ENCODE results near the gene KIF26B.

KIF26B gene

DNA sequence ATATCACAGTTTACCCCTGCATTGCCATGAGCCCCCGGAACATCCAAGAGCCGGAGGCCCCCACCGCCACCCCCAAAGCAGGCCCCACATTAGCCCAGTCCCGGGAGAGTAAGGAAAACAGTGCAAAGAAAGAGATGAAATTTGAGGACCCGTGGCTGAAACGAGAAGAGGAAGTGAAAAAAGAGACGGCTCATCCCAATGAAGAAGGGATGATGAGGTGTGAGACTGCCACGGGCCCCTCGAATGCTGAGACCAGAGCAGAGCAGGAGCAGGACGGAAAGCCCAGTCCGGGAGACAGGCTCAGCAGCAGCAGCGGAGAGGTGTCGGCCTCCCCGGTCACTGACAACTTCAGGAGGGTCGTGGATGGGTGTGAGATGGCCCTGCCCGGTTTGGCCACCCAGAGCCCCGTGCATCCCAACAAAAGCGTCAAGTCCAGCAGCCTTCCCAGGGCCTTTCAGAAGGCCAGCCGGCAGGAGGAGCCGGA is 532.4 kb downstream of the KIF26B start:
- peaks cover 71% of the 10 kb centered on the region for H3K36me3 ChIP-seq
- DNase-seq, result no peak
- H3K9me3 ChIP-seq, result no peaks in the 10 kb centered on the region
- H3K4me3 ChIP-seq (ENCODE audit: low read depth, low read length), result no peak overlapping the region
- peaks cover 17% of the 10 kb centered on the region for H3K4me1 ChIP-seq
- TF ChIP-seq, protein P1, sequence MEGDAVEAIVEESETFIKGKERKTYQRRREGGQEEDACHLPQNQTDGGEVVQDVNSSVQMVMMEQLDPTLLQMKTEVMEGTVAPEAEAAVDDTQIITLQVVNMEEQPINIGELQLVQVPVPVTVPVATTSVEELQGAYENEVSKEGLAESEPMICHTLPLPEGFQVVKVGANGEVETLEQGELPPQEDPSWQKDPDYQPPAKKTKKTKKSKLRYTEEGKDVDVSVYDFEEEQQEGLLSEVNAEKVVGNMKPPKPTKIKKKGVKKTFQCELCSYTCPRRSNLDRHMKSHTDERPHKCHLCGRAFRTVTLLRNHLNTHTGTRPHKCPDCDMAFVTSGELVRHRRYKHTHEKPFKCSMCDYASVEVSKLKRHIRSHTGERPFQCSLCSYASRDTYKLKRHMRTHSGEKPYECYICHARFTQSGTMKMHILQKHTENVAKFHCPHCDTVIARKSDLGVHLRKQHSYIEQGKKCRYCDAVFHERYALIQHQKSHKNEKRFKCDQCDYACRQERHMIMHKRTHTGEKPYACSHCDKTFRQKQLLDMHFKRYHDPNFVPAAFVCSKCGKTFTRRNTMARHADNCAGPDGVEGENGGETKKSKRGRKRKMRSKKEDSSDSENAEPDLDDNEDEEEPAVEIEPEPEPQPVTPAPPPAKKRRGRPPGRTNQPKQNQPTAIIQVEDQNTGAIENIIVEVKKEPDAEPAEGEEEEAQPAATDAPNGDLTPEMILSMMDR (IDR thresholded peaks at IDR 0.05; ENCODE audit: low read depth, low read length), result no peak
- H3K27me3 ChIP-seq, result no peaks in the 10 kb centered on the region

DNA sequence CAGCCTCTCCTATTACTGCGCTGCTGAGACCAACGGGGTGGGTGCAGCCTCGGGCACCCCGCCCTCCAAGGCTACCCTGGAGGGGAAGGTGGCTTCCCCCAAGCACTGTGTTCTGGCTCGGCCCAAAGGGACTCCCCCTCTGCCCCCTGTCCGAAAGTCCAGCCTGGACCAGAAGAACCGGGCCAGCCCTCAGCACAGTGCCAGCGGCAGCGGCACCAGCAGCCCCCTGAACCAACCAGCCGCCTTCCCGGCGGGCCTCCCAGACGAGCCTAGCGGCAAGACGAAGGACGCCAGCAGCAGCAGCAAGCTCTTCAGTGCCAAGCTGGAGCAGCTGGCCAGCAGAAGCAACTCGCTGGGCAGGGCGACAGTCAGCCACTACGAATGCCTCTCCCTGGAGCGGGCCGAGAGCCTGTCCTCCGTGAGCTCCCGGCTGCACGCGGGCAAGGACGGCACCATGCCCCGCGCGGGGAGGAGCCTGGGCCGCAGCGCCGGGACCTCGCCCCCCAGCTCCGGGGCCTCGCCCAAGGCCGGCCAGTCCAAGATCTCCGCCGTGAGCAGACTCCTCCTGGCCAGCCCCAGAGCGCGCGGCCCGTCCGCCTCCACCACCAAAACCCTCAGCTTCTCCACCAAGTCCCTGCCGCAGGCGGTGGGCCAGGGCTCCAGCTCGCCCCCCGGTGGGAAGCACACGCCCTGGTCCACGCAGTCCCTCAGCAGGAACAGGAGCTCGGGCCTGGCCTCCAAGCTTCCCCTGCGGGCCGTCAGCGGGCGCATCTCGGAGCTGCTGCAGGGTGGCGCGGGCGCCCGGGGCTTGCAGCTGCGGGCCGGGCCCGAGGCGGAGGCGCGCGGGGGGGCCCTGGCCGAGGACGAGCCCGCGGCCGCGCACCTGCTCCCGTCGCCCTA is 533.1 kb downstream of the KIF26B start:
- DNase-seq, result no peak
- TF ChIP-seq, protein P1 (IDR thresholded peaks at IDR 0.05; ENCODE audit: low read depth, low read length), result no peak; the same call in 1 of the 2 replicates
- H3K4me3 ChIP-seq (ENCODE audit: low read depth, low read length), result no peak overlapping the region
- H3K36me3 ChIP-seq, result peaks cover 78% of the 10 kb centered on the region
- H3K4me1 ChIP-seq, result peaks cover 14% of the 10 kb centered on the region
- no peaks in the 10 kb centered on the region; the same call in 1 of the 2 replicates for H3K9me3 ChIP-seq
- no peaks in the 10 kb centered on the region for H3K27me3 ChIP-seq

DNA sequence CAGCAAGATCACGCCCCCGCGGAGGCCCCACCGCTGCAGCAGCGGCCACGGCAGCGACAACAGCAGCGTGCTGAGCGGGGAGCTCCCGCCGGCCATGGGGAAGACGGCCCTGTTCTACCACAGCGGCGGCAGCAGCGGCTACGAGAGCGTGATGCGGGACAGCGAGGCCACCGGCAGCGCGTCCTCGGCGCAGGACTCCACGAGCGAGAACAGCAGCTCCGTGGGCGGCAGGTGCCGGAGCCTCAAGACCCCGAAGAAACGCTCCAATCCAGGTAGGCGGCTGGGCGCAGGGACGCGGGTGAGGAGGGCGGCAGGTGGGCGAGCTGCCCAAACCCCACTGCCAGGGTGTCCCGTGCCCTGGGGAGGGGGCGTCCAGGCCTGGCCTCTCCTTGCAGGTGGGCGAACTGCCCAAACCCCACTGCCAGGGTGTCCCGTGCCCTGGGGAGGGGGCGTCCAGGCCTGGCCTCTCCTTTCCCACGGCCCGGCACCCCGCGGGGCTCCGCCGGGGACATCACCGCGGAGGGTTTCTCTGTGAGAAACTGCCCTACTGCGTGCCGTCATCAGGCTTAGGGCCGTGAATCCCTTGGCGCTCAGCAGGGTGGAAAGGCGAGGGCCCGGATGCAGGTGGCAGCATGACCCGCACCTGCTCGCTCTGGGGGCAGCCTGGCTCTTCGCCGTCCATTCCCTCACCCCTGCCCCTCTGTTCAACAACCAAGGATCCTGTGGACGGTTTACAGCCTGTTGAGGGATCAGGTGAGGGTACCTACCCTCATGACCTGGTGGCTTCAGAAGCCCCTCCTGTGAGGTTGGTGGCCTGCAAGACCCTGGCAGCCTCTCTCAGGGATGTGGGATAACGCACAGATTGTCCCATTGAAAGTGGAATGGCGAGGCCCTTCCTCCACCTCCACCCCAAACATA is 534.0 kb downstream of the KIF26B start:
- TF ChIP-seq, protein P1 (IDR thresholded peaks at IDR 0.05; ENCODE audit: low read depth, low read length), result no peak
- no peak overlapping the region for H3K4me3 ChIP-seq (ENCODE audit: low read depth, low read length)
- no peak for DNase-seq
- no peaks in the 10 kb centered on the region for H3K27me3 ChIP-seq
- no peaks in the 10 kb centered on the region; the same call in 1 of the 2 replicates for H3K9me3 ChIP-seq
- H3K4me1 ChIP-seq, result peaks cover 7% of the 10 kb centered on the region
- H3K36me3 ChIP-seq, result peaks cover 87% of the 10 kb centered on the region

DNA sequence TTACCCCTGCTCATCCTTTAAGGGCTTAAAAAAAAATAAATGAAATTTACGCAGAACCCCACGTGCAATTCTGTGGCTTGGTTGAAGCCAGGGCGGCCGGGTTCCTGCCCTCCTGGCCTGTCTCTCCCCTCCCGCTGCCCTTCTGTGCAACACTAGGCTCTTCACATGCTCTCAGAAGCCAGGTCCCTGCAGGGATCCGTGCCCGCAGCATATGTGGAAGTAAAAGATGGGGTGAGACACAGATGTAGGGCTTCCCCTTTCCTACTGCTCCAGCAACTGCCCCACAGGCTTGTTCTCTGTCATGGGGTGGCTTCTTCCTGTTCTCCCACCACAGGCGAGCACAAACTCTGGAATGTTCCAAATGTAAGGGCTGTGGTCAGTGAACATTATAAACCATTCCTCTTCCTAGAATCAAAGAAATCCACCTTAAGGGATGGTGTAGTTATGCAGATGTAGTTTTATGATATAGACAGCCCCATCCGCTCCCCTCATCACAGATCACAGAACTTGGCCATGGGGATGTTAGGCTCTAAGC is 535.4 kb downstream of the KIF26B start:
- Histone ChIP-seq H3K27me3 (no peaks in the 10 kb centered on the region), H3K4me1 (no peaks in the 10 kb centered on the region), H3K9me3 (no peaks in the 10 kb centered on the region; the same call in 1 of the 2 replicates), H3K4me3 (ENCODE audit: low read depth, low read length) (no peak overlapping the region), H3K36me3 (peaks cover 89% of the 10 kb centered on the region)
- TF ChIP-seq, protein P1 (IDR thresholded peaks at IDR 0.05; ENCODE audit: low read depth, low read length), result no peak
- no peak for DNase-seq

DNA sequence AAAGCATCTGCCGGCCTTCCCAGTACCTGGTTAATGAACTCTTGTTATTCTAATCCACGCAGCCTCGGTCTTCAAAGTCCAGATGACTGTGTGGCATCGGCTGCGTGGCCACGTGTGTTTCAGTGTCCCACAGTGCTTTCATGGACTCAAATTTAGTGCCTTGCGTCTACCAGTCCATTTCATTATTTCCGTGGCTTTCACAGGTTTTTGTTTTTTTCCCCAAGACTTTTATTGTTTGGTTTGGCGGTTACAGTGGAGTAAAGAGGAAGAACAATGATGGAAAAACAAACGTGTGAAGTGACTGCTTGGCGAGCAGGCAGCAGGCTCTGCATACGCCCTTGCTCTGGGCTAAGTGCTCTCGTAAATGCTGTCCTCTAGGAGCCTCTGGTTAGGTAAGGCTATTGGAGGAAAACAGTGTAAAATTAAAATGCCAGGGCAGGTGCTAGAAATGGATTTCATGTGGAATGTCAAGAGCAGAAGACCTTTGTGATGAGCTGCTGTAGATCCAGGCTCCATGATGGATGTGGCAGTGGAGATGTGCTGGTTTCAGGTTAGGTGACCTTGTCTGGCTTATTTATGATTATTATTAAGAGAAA is 536.3 kb downstream of the KIF26B start:
- no peak for DNase-seq
- no peaks in the 10 kb centered on the region for H3K4me1 ChIP-seq
- peaks cover 86% of the 10 kb centered on the region for H3K36me3 ChIP-seq
- TF ChIP-seq, protein P1 (IDR thresholded peaks at IDR 0.05; ENCODE audit: low read depth, low read length), result no peak
- H3K27me3 ChIP-seq, result no peaks in the 10 kb centered on the region
- no peak overlapping the region for H3K4me3 ChIP-seq (ENCODE audit: low read depth, low read length)
- no peaks in the 10 kb centered on the region; the same call in 1 of the 2 replicates for H3K9me3 ChIP-seq
